GM18870 (cell line): ENCODE data around the gene PRKCE.

Source experiments
- ATAC-seq: cut with Tn5 transposase; IDR thresholded peaks from one replicate; pipeline ENCODE4 v1.9.1; 2021; ENCODE audit warnings: moderate library complexity; ENCODE audit not compliant: unreplicated experiment

PRKCE gene

GRCh38 chr2:45799679-45800381 lies 148.4 kb downstream of the PRKCE start:
- ATAC-seq = no peak

- ATAC-seq = no peak
Measured at GRCh38 chr2:45802499-45803138, 151.1 kb downstream of the PRKCE start.

- no peak for ATAC-seq
Measured at GRCh38 chr2:45804987-45805755, 153.7 kb downstream of the PRKCE start.

- ATAC-seq = peak; percentile 76
Measured at GRCh38 chr2:45806563-45807358, 155.3 kb downstream of the PRKCE start.

DNA sequence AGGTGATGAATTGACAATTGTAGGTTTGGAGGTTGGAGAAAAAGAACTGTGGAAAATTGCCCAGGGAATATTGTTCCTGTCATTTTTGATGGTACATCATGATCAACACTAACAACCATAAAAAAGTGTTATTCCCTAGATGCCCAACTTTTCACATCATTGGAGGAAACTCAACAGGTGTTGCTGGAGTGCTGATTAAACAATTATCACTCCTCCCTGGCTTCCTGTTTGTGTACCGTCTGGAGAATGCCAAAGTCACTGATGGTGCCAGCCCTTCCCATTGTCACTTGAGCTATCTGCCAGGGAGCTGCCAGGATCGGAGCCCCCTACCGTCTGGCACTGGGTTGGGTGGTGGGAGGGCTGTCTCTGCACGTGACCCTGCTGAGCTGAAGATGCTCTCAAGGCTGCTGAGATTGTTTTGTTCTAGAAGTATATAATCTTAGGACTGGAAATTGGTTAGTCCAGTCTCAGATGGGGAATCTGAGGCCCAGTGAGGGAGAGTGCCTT lies 156.9 kb downstream of the PRKCE start:
- ATAC-seq = no peak

DNA sequence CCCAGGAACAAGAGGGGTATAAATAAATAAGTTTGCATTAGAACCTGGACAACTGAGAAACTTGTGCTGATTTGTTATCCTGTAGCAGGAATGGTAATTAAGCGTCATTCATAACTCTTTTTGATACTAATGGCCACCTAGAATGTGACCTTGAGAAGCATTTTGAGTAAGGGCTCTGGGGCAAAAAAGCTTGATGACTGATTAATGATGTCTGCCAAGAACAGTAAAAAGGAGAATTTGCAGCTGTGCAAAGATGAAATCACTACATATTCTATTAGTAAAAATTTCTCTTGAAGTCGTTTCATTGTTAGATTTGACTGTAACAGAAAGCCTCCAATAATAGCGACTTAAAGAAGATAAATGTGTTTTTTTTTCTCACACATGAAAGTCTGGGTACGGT lies 157.7 kb downstream of the PRKCE start:
- no peak for ATAC-seq

- ATAC-seq = no peak
Measured at GRCh38 chr2:45812011-45812500, 160.6 kb downstream of the PRKCE start.

DNA sequence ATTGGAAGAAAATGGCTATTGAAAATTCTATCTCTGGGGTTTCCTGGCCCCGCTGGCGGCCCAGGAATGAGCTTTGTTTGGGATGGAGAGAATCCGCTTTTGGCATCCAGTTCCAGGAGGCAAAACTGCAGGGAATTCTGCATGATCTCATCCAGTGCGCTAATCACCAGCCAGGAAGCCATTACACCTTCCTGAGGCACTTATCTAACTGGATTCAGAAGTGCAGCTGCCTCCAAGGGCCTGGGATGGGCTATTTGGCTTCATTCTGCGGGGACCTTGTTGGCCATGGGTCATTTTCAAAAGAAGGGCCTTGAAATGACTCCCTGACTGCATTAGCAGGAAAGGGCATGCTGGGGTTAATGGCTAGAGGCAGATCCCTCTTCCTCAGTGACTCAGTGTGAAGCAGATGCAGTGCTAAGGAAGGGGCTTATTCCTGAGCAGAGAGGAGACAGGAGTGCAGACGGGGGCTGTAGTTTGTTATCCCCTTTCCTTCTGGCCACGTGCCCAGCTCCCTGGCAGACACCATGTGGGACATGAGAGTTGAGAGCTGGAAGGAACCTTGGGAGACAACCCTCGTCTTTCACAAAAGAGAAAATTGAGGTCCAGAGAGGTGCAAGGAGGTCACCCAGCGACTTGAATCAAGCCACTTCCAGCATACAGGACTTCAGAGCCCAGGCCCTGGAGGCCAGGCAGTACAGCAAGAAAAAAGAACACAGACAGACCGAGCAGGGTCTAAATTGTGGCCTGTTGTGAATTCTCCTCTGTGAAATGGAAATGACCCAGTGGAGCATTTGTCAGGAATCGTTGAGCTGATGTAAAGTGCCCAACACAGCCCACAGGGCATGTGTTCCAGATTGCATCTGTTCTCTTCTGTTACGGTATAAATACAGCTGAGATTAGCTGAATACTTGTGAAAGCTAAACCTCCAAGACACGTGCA lies 161.8 kb downstream of the PRKCE start:
- ATAC-seq = no peak

DNA sequence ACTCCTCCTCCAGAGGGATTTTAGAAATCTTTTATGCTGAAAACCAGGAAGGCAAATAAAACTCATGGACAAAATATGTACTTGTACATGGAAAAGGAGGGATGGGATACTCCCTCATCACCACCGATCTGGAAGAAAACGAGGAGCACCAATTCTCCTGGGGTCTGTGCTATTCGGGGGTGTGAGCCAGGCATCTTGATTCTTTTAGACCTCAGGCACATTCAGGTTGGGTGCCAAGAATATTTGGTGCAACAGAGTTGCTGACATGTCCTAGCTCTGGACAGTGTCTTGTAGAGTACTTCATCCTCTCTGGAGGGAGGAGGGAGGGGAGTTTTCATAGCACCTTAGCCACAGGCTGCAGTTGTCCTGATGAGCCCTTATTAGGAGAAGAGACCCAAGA lies 163.0 kb downstream of the PRKCE start:
- no peak for ATAC-seq

- no peak for ATAC-seq
Measured at GRCh38 chr2:45814951-45815621, 163.6 kb downstream of the PRKCE start.

- no peak for ATAC-seq
Measured at GRCh38 chr2:45816272-45816671, 164.8 kb downstream of the PRKCE start.

GRCh38 chr2:45818591-45818990 lies 167.1 kb downstream of the PRKCE start:
- no peak for ATAC-seq

GRCh38 chr2:45820048-45820447 lies 168.6 kb downstream of the PRKCE start:
- no peak for ATAC-seq

GRCh38 chr2:45821558-45822271 lies 170.2 kb downstream of the PRKCE start:
- no peak for ATAC-seq

DNA sequence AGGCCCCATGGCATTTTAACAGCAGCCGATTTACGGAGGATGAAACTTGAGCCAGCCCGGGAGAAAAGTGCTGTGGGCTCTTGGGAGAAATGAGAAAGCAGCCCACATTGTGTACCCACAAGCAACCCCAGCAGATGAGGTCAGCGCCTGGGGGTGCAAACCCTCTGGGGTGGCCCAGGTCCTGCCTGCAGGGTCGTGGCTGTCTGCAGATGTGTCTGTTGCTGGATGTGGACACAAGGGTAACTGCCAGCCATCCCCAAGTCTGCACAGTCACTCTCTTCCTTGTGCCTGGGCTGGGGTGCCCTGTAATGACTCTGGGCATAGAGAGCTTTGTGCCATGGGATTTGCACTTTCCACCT lies 170.8 kb downstream of the PRKCE start:
- ATAC-seq = no peak

GRCh38 chr2:45823723-45824206 lies 172.3 kb downstream of the PRKCE start:
- ATAC-seq = no peak

- no peak for ATAC-seq
Measured at GRCh38 chr2:45825001-45825651, 173.7 kb downstream of the PRKCE start.

DNA sequence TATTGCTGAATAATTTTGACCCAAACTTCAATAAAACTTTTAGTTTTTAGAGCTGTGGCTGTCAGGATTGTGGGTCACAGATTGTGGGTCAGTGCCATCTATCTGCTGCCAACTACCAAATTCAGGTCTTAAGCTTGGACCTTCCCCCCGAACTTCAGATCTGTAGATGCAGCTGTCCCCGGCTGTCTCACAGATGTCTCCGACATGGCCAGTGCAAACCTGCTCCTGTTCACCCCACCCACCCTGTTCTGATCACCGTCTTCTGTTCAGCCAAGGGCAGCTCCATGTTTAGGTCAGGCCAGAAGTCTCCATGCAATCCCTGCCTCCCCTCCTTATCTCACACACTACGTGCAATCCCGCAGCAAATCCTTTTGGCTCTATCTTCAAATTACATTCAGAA lies 175.0 kb downstream of the PRKCE start:
- ATAC-seq = no peak
